ENCODE data around the gene KMT2C. TPM values are rescaled to one million over a fixed set of nuclear protein-coding genes. Genes with fewer than 3 reads are reported as not detected.
"Not testable (repeated sequence)": the region's sequence is repeated elsewhere in the genome, so short reads cannot be mapped to it uniquely, and the experiment has no call there.

KMT2C gene
- total and polyA plus RNA-seq, 7 experiments from 2014 or later, result 17.0 to 152 (median 109) TPM

- Histone ChIP-seq H3K4me3 (ENCODE audit: low read length) (no peak overlapping the region), H3K27ac (ENCODE audit: low read depth, low read length) (no peak overlapping the region), H3K36me3 (ENCODE audit: control insufficient read depth in 2 of 3, insufficient read depth in 3 of 3, low read length in 3 of 3) (no peaks in the 10 kb centered on the region), H3K27me3 (ENCODE audit: control insufficient read depth in 2 of 2, insufficient read depth in 2 of 2, low read length in 2 of 2) (no peaks in the 10 kb centered on the region), H3K9me3 (ENCODE audit: control insufficient read depth in 2 of 3, low read length in 3 of 3) (peaks cover 0 to 14% (median 0%) of the 10 kb centered on the region in 3 experiments), H3K4me1 (ENCODE audit: control insufficient read depth in 2 of 2, insufficient read depth in 2 of 2, low read length in 2 of 2) (peaks cover 7 to 22% of the 10 kb centered on the region in 2 donors)
- ChIA-PET CTCF (no interaction called here), POLR2A (no interaction called here)
- Mint-ChIP-seq H3K4me1 (peaks cover 45 to 80% (median 75%) of the 10 kb centered on the region in 7 donors), H3K27me3 (no peaks in the 10 kb centered on the region), H3K36me3 (peaks cover 0 to 44% (median 32%) of the 10 kb centered on the region in 5 donors), H3K9me3 (peaks cover 0 to 35% (median 13%) of the 10 kb centered on the region in 11 donors), H3K27ac (peak overlapping the region in 4 of 9 donors; percentile 10 to 53 (median 43)), H3K4me3 (peak overlapping the region in 4 of 10 donors; percentile 15 to 56 (median 54))
- ATAC-seq (no peak), DNase-seq (no peak)
- intact Hi-C loops (cut with micrococcal nuclease), result loop anchor here (10.0 kb wide), 2 partner anchors 50 to 280 kb away; no protein-coding TSS in a partner anchor
Measured at GRCh38 chr7:152424348-152425108, 11.3 kb downstream of the KMT2C start.

GRCh38 chr7:152423991-152424347, 11.8 kb downstream of the KMT2C start:
- H3K4me1 Mint-ChIP-seq, result peaks cover 46 to 79% (median 74%) of the 10 kb centered on the region in 7 donors
- ChIA-PET POLR2A (no interaction called here), CTCF (no interaction called here)

DNA sequence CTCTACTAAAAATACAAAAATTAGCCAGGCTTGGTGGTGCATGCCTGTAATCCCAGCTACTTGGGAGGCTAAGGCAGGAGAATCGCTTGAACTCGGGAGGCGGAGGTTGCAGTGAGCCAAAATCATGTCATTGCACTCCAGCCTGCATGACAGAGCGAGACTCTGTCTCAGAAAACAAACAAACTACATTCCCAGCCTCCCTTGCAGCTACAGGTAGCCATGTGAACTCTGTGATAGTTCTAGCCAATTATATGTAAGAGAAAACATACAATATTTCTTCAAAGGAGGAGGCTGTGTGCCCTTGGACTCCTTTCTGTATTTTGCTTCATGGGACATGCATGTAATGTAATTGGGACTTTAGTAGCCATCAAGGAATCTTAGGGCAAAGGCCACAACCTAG, 12.6 kb downstream of the KMT2C start:
- ATAC-seq; DNase-seq; H3K27me3 ChIP-seq (ENCODE audit: control insufficient read depth in 2 of 2, insufficient read depth in 2 of 2, low read length in 2 of 2); H3K27ac ChIP-seq (ENCODE audit: low read depth, low read length); H3K4me3 ChIP-seq (ENCODE audit: low read length); CTCF ChIA-PET; H3K36me3 ChIP-seq (ENCODE audit: control insufficient read depth in 2 of 3, insufficient read depth in 3 of 3, low read length in 3 of 3); H3K27ac Mint-ChIP-seq; H3K27me3 Mint-ChIP-seq; POLR2A ChIA-PET: not testable (repeated sequence)
- Mint-ChIP-seq H3K9me3 (peaks cover 0 to 35% (median 13%) of the 10 kb centered on the region in 11 donors), H3K4me3 (peak overlapping the region in 2 of 10 donors; percentile 11 to 38), H3K36me3 (peaks cover 0 to 48% (median 35%) of the 10 kb centered on the region in 5 donors), H3K4me1 (peaks cover 41 to 79% (median 69%) of the 10 kb centered on the region in 7 donors)
- Histone ChIP-seq H3K9me3 (ENCODE audit: control insufficient read depth in 2 of 3, low read length in 3 of 3) (peaks cover 0 to 14% (median 0%) of the 10 kb centered on the region in 3 experiments), H3K4me1 (ENCODE audit: control insufficient read depth in 2 of 2, insufficient read depth in 2 of 2, low read length in 2 of 2) (peaks cover 7 to 12% of the 10 kb centered on the region in 2 donors)
- intact Hi-C loops (cut with micrococcal nuclease), result loop anchor here (10.0 kb wide), 2 partner anchors 48 to 278 kb away; no protein-coding TSS in a partner anchor

More at GRCh38 chr7:152423991-152424347, 11.8 kb downstream of the KMT2C start:
- Histone ChIP-seq H3K27me3 (ENCODE audit: control insufficient read depth in 2 of 2, insufficient read depth in 2 of 2, low read length in 2 of 2) (no peaks in the 10 kb centered on the region), H3K27ac (ENCODE audit: low read depth, low read length) (no peak overlapping the region), H3K9me3 (ENCODE audit: control insufficient read depth in 2 of 3, low read length in 3 of 3) (peaks cover 0 to 14% (median 0%) of the 10 kb centered on the region in 3 experiments), H3K4me3 (ENCODE audit: low read length) (no peak overlapping the region), H3K4me1 (ENCODE audit: control insufficient read depth in 2 of 2, insufficient read depth in 2 of 2, low read length in 2 of 2) (peaks cover 7 to 17% of the 10 kb centered on the region in 2 donors), H3K36me3 (ENCODE audit: control insufficient read depth in 2 of 3, insufficient read depth in 3 of 3, low read length in 3 of 3) (no peaks in the 10 kb centered on the region)
- no peaks in the 10 kb centered on the region for H3K27me3 Mint-ChIP-seq
- H3K4me3 Mint-ChIP-seq, result peak overlapping the region in 1 of 10 donors; percentile 54
- no peak overlapping the region for H3K27ac Mint-ChIP-seq
- H3K36me3 Mint-ChIP-seq, result peaks cover 0 to 47% (median 33%) of the 10 kb centered on the region in 5 donors
- peaks cover 0 to 35% (median 13%) of the 10 kb centered on the region in 11 donors for H3K9me3 Mint-ChIP-seq
- DNase-seq (no peak), ATAC-seq (no peak)
- intact Hi-C loops (cut with micrococcal nuclease), result loop anchor here (10.0 kb wide), 2 partner anchors 49 to 279 kb away; no protein-coding TSS in a partner anchor

DNA sequence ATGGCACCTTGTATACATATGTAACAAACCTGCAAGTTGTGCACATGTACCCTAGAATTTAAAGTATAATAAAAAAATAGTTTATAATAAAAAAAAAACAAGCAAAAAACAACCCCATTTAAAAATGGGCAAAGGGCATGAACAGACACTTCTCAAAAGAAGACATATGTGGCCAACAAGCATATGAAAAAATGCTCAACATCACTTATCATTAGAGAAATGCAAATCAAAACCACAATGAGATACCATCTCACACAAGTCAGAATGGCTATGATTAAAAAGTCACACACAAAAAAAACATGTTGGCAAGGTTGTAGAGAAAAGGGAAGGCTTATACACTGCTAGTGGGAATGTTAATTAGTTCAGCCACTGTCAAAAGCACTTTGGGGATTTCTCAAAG, 14.9 kb downstream of the KMT2C start:
- peaks cover 0 to 35% (median 13%) of the 10 kb centered on the region in 11 donors for H3K9me3 Mint-ChIP-seq

DNA sequence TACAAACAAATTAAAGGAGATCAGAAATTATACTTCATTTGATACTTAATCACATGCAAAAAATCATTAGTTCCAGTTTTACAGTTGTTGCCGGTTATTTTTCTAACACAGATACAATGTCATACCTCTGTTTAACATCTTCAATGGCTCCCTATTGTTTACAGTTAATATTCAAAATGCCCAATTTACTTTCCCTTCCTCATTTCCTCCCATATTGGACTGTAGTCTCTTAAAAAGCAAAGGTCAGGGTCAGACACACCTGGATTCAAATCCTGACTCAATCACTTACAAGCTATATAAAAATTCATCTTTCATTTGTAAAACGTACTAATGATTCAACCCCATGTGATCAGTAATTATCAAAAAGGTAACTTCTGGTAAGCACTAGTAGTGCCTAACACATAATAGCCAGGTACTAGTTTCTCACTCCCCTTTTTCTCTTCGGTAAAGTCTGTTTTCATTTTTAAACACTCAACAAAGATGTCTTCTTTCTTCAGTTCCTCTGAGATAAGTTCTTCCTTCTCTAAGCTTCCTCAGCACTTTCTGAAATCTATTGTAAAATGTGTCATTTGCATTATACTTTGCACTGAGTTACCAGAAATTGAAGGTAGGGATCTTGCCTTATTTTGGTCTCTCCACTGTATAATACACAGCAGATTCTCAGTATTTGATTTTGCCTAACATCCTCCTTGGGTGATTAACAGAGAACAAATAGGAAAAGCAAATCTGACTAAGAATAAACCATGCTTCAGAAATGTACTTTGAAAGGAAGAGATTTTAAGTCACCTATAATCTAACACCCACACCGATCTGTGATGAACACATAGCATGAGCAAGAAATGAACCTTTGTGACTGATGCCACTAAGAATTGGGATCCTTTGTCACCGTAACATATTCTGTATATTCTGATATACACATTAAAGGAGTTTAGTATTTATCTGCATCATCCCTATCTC, 16.1 kb downstream of the KMT2C start:
- no peaks in the 10 kb centered on the region for H3K27me3 ChIP-seq (ENCODE audit: control insufficient read depth in 2 of 2, insufficient read depth in 2 of 2, low read length in 2 of 2)
- H3K27ac ChIP-seq (ENCODE audit: low read depth, low read length), result no peak overlapping the region
- H3K9me3 Mint-ChIP-seq, result peaks cover 0 to 35% (median 13%) of the 10 kb centered on the region in 11 donors

More for the DNA sequence above, 14.9 kb downstream of the KMT2C start:
- intact Hi-C loops (cut with micrococcal nuclease), result loop anchor here (10.0 kb wide), 2 partner anchors 46 to 276 kb away; no protein-coding TSS in a partner anchor
- H3K27ac Mint-ChIP-seq; H3K36me3 ChIP-seq (ENCODE audit: control insufficient read depth in 2 of 3, insufficient read depth in 3 of 3, low read length in 3 of 3); H3K27ac ChIP-seq (ENCODE audit: low read depth, low read length); POLR2A ChIA-PET; H3K4me1 ChIP-seq (ENCODE audit: control insufficient read depth in 2 of 2, insufficient read depth in 2 of 2, low read length in 2 of 2); ATAC-seq; DNase-seq; H3K4me3 ChIP-seq (ENCODE audit: low read length); H3K27me3 ChIP-seq (ENCODE audit: control insufficient read depth in 2 of 2, insufficient read depth in 2 of 2, low read length in 2 of 2); CTCF ChIA-PET; H3K27me3 Mint-ChIP-seq: not testable (repeated sequence)
- Mint-ChIP-seq H3K36me3 (peaks cover 0 to 50% (median 39%) of the 10 kb centered on the region in 5 donors), H3K4me1 (peaks cover 33 to 68% (median 52%) of the 10 kb centered on the region in 7 donors), H3K4me3 (peak overlapping the region in 4 of 10 donors; percentile 0 to 59 (median 28))
- H3K9me3 ChIP-seq (ENCODE audit: control insufficient read depth in 2 of 3, low read length in 3 of 3), result peaks cover 0 to 14% (median 0%) of the 10 kb centered on the region in 3 experiments

DNA sequence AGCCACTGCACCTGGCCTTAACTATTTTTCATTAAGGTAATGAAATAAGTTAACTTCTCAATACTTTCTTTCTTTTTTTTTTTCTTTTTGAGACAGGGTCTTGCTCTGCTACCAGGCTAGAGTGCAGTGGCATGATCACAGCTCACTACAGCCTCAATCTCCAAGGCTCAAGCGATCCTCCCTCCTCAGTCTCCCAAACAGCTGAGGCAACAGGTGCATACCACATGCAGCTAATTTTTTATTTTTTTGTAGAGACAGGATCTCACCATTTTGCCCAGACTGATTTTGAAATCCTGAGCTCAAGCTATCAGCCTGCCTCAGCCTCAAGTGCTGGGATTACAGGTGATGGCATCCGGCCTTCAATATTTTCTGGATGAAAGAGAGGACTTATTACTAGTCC, 21.0 kb downstream of the KMT2C start:
- H3K36me3 Mint-ChIP-seq, result peaks cover 0 to 12% (median 9%) of the 10 kb centered on the region in 5 donors
- Histone ChIP-seq H3K36me3 (ENCODE audit: control insufficient read depth in 2 of 3, insufficient read depth in 3 of 3, low read length in 3 of 3) (no peaks in the 10 kb centered on the region), H3K4me3 (ENCODE audit: low read length) (no peak overlapping the region), H3K9me3 (ENCODE audit: control insufficient read depth in 2 of 3, low read length in 3 of 3) (no peaks in the 10 kb centered on the region), H3K27ac (ENCODE audit: low read depth, low read length) (no peak overlapping the region), H3K4me1 (ENCODE audit: control insufficient read depth in 2 of 2, insufficient read depth in 2 of 2, low read length in 2 of 2) (no peaks in the 10 kb centered on the region), H3K27me3 (ENCODE audit: control insufficient read depth in 2 of 2, insufficient read depth in 2 of 2, low read length in 2 of 2) (no peaks in the 10 kb centered on the region)
- intact Hi-C loops (cut with micrococcal nuclease), result no loop called here
- no peak overlapping the region for H3K27ac Mint-ChIP-seq
- ATAC-seq, result no peak
- ChIA-PET POLR2A (interaction anchor here (1.1 kb wide), 1 partner anchor 50 kb away, joined by 3 read pairs; no protein-coding TSS in a partner anchor), CTCF (interaction anchor here (0.6 kb wide), 1 partner anchor 1243 kb away, joined by 4 read pairs; no protein-coding TSS in a partner anchor)
- H3K9me3 Mint-ChIP-seq, result peaks cover 0 to 3% (median 0%) of the 10 kb centered on the region in 11 donors
- H3K27me3 Mint-ChIP-seq, result no peaks in the 10 kb centered on the region
- DNase-seq, result no peak
- H3K4me3 Mint-ChIP-seq, result no peak overlapping the region
- H3K4me1 Mint-ChIP-seq, result peaks cover 9 to 56% (median 38%) of the 10 kb centered on the region in 7 donors

More for the DNA sequence above, 16.1 kb downstream of the KMT2C start:
- Mint-ChIP-seq H3K4me1 (peaks cover 25 to 66% (median 44%) of the 10 kb centered on the region in 7 donors), H3K4me3 (peak overlapping the region in 9 of 10 donors; percentile 3 to 51 (median 42)), H3K27me3 (no peaks in the 10 kb centered on the region), H3K36me3 (peaks cover 0 to 47% (median 33%) of the 10 kb centered on the region in 5 donors), H3K27ac (peak overlapping the region in 8 of 9 donors; percentile 3 to 58 (median 26))
- ChIA-PET POLR2A (interaction anchor here (0.6 to 0.9 kb wide), 3 partner anchors 14 to 241 kb away, joined by 3 read pairs; no protein-coding TSS in a partner anchor), CTCF (interaction anchor here (0.6 kb wide), 1 partner anchor 269 kb away, joined by 3 read pairs; no protein-coding TSS in a partner anchor)
- ATAC-seq, result peak; percentile 26
- no peak for DNase-seq
- Histone ChIP-seq H3K9me3 (ENCODE audit: control insufficient read depth in 2 of 3, low read length in 3 of 3) (peaks cover 0 to 14% (median 0%) of the 10 kb centered on the region in 3 experiments), H3K4me1 (ENCODE audit: control insufficient read depth in 2 of 2, insufficient read depth in 2 of 2, low read length in 2 of 2) (no peaks in the 10 kb centered on the region), H3K4me3 (ENCODE audit: low read length) (no peak overlapping the region), H3K36me3 (ENCODE audit: control insufficient read depth in 2 of 3, insufficient read depth in 3 of 3, low read length in 3 of 3) (no peaks in the 10 kb centered on the region)
- intact Hi-C loops (cut with micrococcal nuclease), result loop anchor here (10.0 kb wide), 2 partner anchors 45 to 275 kb away; no protein-coding TSS in a partner anchor
